HepG2 (cell line): Measurements from ENCODE around the gene ERMARD. TPM values are rescaled to one million over a fixed set of nuclear protein-coding genes. Genes with fewer than 3 reads are reported as not detected.

Experiments
- ARHGAP35 ChIP-seq: sonication (generic); formaldehyde crosslinking; IDR thresholded peaks from 2 replicates; pipeline ENCODE4 v1.9.0; 2022; ENCODE audit warnings: mild to moderate bottlenecking, inconsistent platforms, moderate library complexity, missing genetic modification reagents, borderline replicate concordance
- ATF4 ChIP-seq, 2 experiments: fragments of 450-650 bp in 1 of 2; sonication (generic) in 1 of 2; formaldehyde crosslinking; IDR thresholded peaks; 2 replicates each; pipeline versions ENCODE4 v1.5.0 to v1.8.0; 2020 to 2022; ENCODE audit warnings: mild to moderate bottlenecking in 1 of 2, missing genetic modification reagents in 1 of 2
- CAMTA2 ChIP-seq: sonication (generic); formaldehyde crosslinking; IDR thresholded peaks from 2 replicates; pipeline ENCODE4 v1.4.0; 2020; ENCODE audit warnings: mild to moderate bottlenecking, missing genetic modification reagents, borderline replicate concordance
- CBX5 ChIP-seq: sonication (generic); formaldehyde crosslinking; IDR thresholded peaks from 2 replicates; pipeline ENCODE4 v1.4.0; 2020; ENCODE audit warnings: missing genetic modification reagents, borderline replicate concordance
- ETV5 ChIP-seq: IDR thresholded peaks from 2 replicates; pipeline ENCODE4 v1.6.1; 2018; ENCODE audit warnings: missing biosample characterization, missing genetic modification reagents, inconsistent platforms, borderline replicate concordance
- GMEB1 ChIP-seq: sonication (generic); formaldehyde crosslinking; IDR thresholded peaks from 2 replicates; pipeline ENCODE4 v1.5.1; 2020; ENCODE audit warnings: missing genetic modification reagents, mild to moderate bottlenecking, borderline replicate concordance
- KLF16 ChIP-seq, 2 experiments: sonication (generic) in 1 of 2; formaldehyde crosslinking in 1 of 2; IDR thresholded peaks; 2 replicates each; pipeline versions ENCODE4 v1.6.1 to v1.8.0; 2016 to 2023; ENCODE audit warnings: missing genetic modification reagents in 2 of 2, missing compliant biosample characterization in 1 of 2
- MBNL3 ChIP-seq: fragments of 250-450 bp; sonication (Bioruptor Pico); conservative IDR thresholded peaks from 2 replicates; pipeline ENCODE4 v1.8.0; 2022; ENCODE audit warnings: mild to moderate bottlenecking, inconsistent platforms
- REL ChIP-seq: sonication (generic); formaldehyde crosslinking; conservative IDR thresholded peaks from 2 replicates; pipeline ENCODE4 v1.8.0; 2022; ENCODE audit warnings: mild to moderate bottlenecking, missing genetic modification reagents, moderate library complexity
- SKIL ChIP-seq: sonication (generic); formaldehyde crosslinking; IDR thresholded peaks from 2 replicates; pipeline ENCODE4 v1.8.0; 2022; ENCODE audit warnings: missing genetic modification reagents, mild to moderate bottlenecking, moderate library complexity, borderline replicate concordance
- SNAPC4 ChIP-seq: sonication (generic); formaldehyde crosslinking; IDR thresholded peaks from 2 replicates; pipeline ENCODE4 v1.4.0; 2020; ENCODE audit warnings: mild to moderate bottlenecking, missing genetic modification reagents
- TBX2 ChIP-seq: sonication (generic); formaldehyde crosslinking; IDR thresholded peaks from 2 replicates; pipeline ENCODE4 v1.5.0; 2020; ENCODE audit warnings: missing genetic modification reagents, mild to moderate bottlenecking, borderline replicate concordance
- TRIM24 ChIP-seq: sonication (generic); formaldehyde crosslinking; IDR thresholded peaks from 2 replicates; pipeline ENCODE4 v1.8.0; 2022; ENCODE audit warnings: mild to moderate bottlenecking, missing genetic modification reagents
- ZNF30 ChIP-seq: sonication (generic); formaldehyde crosslinking; IDR thresholded peaks from 2 replicates; pipeline ENCODE4 v1.5.0; 2020; ENCODE audit warnings: mild to moderate bottlenecking, missing genetic modification reagents
- ZNF367 ChIP-seq: sonication (generic); formaldehyde crosslinking; IDR thresholded peaks from 2 replicates; pipeline ENCODE4 v1.4.0; 2020; ENCODE audit warnings: missing genetic modification reagents, borderline replicate concordance
- ZNF430 ChIP-seq: sonication (generic); formaldehyde crosslinking; IDR thresholded peaks from 2 replicates; pipeline ENCODE4 v1.9.0; 2021; ENCODE audit warnings: mild to moderate bottlenecking, missing genetic modification reagents
- ZNF558 ChIP-seq: sonication (generic); formaldehyde crosslinking; IDR thresholded peaks from 2 replicates; pipeline ENCODE4 v1.9.0; 2022; ENCODE audit warnings: mild to moderate bottlenecking, missing genetic modification reagents, borderline replicate concordance
- ZNF589 ChIP-seq: sonication (generic); formaldehyde crosslinking; conservative IDR thresholded peaks from 2 replicates; pipeline ENCODE4 v1.8.0; 2022; ENCODE audit warnings: mild to moderate bottlenecking, moderate library complexity, missing genetic modification reagents
- polyA plus RNA-seq, 8 experiments: library from polyadenylated mRNA; depleted of rRNA in 3 of 8; stranded (reverse) in 7 of 8; unstranded in 1 of 8; fragments of >200 nt; fragmentation: Illumina TruSeq in 4 of 8; extraction: Trizol in 4 of 8; gene quantifications; 2 replicates each; pipeline versions ENCODE4 v1.2.1 to v1.2.3, GENCODE V29; 2011 to 2016; ENCODE audit warnings: low read depth in 4 of 8, missing spikeins in 1 of 8, mixed read lengths in 1 of 8; ENCODE audit not compliant: insufficient read depth in 1 of 8
- total RNA-seq, 5 experiments: library from RNA; depleted of rRNA; stranded (reverse); fragments of >200 nt; fragmentation: Illumina TruSeq; extraction: Trizol; gene quantifications; 2 replicates each; pipeline ENCODE4 v1.2.3, GENCODE V29; 2016; ENCODE audit warnings: low read depth in 1 of 5

Gene ERMARD
- total and polyA plus RNA-seq, 2 of the 13 experiments (the other 11 are each of a cell fraction or from before 2014, with no cell fraction given): 8.8 to 10.7 TPM

GRCh38 chr6:169810066-169810989 lies 58.9 kb downstream of the ERMARD start (continued):
- TF ChIP-seq ATF4 (CRISPR knock-in tag; IDR thresholded peaks at IDR 0.05) (no peak), ETV5 (CRISPR knock-in tag) (peak; percentile 32; the same call in 1 of the 2 replicates), GMEB1 (CRISPR knock-in tag) (no peak), TBX2 (no peak), ZNF589 (CRISPR knock-in tag) (no peak), CAMTA2 (CRISPR knock-in tag) (no peak; the same call in 1 of the 2 replicates), SNAPC4 (CRISPR knock-in tag) (no peak), ZNF430 (CRISPR knock-in tag) (no peak), SKIL (CRISPR knock-in tag) (no peak), TRIM24 (CRISPR knock-in tag) (no peak), ZNF558 (CRISPR knock-in tag) (no peak), ZNF367 (no peak), REL (CRISPR knock-in tag) (no peak), CBX5 (no peak), ARHGAP35 (CRISPR knock-in tag) (no peak; the same call in 1 of the 2 replicates), ZNF30 (CRISPR knock-in tag) (no peak), MBNL3 (CRISPR knock-in tag) (no peak), KLF16 (CRISPR knock-in tag; IDR thresholded peaks at IDR 0.05) (0 out of 4 replicates have a peak, but pooled peaks of 1 of the 2 experiments have one; percentile 30)
